ENCODE data around the gene ABHD17C.

ABHD17C gene

GRCh38 chr15:80764535-80764934, 69.4 kb downstream of the ABHD17C start:
- Histone ChIP-seq H2AFZ (ENCODE audit: low read depth, low read length) (no peak overlapping the region), H3K4me3 (ENCODE audit: low read length) (no peak overlapping the region), H3K36me3 (ENCODE audit: insufficient read depth, low read length) (no peaks in the 10 kb centered on the region), H3K27me3 (ENCODE audit: insufficient read depth, low read length) (no peaks in the 10 kb centered on the region), H3K4me1 (ENCODE audit: insufficient read depth, low read length) (peaks cover 10% of the 10 kb centered on the region), H3K9me3 (ENCODE audit: low read length) (no peaks in the 10 kb centered on the region)

GRCh38 chr15:80766275-80766674, 71.2 kb downstream of the ABHD17C start:
- Histone ChIP-seq H3K4me1 (ENCODE audit: insufficient read depth, low read length) (peaks cover 15% of the 10 kb centered on the region), H3K9me3 (ENCODE audit: low read length) (no peaks in the 10 kb centered on the region), H3K4me3 (ENCODE audit: low read length) (no peak overlapping the region), H3K27me3 (ENCODE audit: insufficient read depth, low read length) (no peaks in the 10 kb centered on the region), H2AFZ (ENCODE audit: low read depth, low read length) (no peak overlapping the region), H3K36me3 (ENCODE audit: insufficient read depth, low read length) (no peaks in the 10 kb centered on the region)

DNA sequence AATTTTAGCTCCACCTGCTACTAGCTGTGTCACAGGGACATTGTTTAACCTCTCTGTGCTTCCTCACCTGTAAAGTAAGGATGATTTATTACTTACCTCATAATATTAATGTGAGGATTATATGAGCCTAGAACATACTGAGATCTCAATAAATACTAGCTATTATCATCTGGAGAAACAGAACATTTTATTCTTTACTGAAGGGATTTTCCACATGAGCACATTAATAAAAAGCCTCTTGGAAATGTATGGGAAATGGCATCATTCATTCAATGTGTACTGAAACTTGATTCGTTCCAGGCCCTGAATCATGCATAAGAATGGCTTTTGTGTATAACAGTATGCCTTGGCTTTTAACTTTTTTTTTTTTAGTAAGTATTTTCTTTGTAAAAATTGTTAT, 73.0 kb downstream of the ABHD17C start:
- Histone ChIP-seq H3K9me3 (ENCODE audit: low read length) (no peaks in the 10 kb centered on the region), H3K4me3 (ENCODE audit: low read length) (no peak overlapping the region), H2AFZ (ENCODE audit: low read depth, low read length) (no peak overlapping the region), H3K36me3 (ENCODE audit: insufficient read depth, low read length) (no peaks in the 10 kb centered on the region), H3K27me3 (ENCODE audit: insufficient read depth, low read length) (no peaks in the 10 kb centered on the region), H3K4me1 (ENCODE audit: insufficient read depth, low read length) (peaks cover 15% of the 10 kb centered on the region)

- Histone ChIP-seq H3K27me3 (ENCODE audit: insufficient read depth, low read length) (no peaks in the 10 kb centered on the region), H3K36me3 (ENCODE audit: insufficient read depth, low read length) (no peaks in the 10 kb centered on the region), H3K4me1 (ENCODE audit: insufficient read depth, low read length) (peaks cover 15% of the 10 kb centered on the region), H3K9me3 (ENCODE audit: low read length) (no peaks in the 10 kb centered on the region), H3K4me3 (ENCODE audit: low read length) (no peak overlapping the region), H2AFZ (ENCODE audit: low read depth, low read length) (no peak overlapping the region)
These were observed 74.2 kb downstream of the ABHD17C start for GRCh38 chr15:80769153-80769828.

- no peaks in the 10 kb centered on the region for H3K9me3 ChIP-seq (ENCODE audit: low read length)
- no peaks in the 10 kb centered on the region for H3K27me3 ChIP-seq (ENCODE audit: insufficient read depth, low read length)
- no peaks in the 10 kb centered on the region for H3K36me3 ChIP-seq (ENCODE audit: insufficient read depth, low read length)
- peaks cover 15% of the 10 kb centered on the region for H3K4me1 ChIP-seq (ENCODE audit: insufficient read depth, low read length)
- no peak overlapping the region for H3K4me3 ChIP-seq (ENCODE audit: low read length)
- no peak overlapping the region for H2AFZ ChIP-seq (ENCODE audit: low read depth, low read length)
These were observed 75.0 kb downstream of the ABHD17C start for GRCh38 chr15:80769829-80770705.

- Histone ChIP-seq H3K4me1 (ENCODE audit: insufficient read depth, low read length) (peaks cover 31% of the 10 kb centered on the region), H3K4me3 (ENCODE audit: low read length) (no peak overlapping the region), H2AFZ (ENCODE audit: low read depth, low read length) (no peak overlapping the region), H3K27me3 (ENCODE audit: insufficient read depth, low read length) (no peaks in the 10 kb centered on the region), H3K36me3 (ENCODE audit: insufficient read depth, low read length) (no peaks in the 10 kb centered on the region), H3K9me3 (ENCODE audit: low read length) (no peaks in the 10 kb centered on the region)
These were observed 78.0 kb downstream of the ABHD17C start for GRCh38 chr15:80773122-80773551.

DNA sequence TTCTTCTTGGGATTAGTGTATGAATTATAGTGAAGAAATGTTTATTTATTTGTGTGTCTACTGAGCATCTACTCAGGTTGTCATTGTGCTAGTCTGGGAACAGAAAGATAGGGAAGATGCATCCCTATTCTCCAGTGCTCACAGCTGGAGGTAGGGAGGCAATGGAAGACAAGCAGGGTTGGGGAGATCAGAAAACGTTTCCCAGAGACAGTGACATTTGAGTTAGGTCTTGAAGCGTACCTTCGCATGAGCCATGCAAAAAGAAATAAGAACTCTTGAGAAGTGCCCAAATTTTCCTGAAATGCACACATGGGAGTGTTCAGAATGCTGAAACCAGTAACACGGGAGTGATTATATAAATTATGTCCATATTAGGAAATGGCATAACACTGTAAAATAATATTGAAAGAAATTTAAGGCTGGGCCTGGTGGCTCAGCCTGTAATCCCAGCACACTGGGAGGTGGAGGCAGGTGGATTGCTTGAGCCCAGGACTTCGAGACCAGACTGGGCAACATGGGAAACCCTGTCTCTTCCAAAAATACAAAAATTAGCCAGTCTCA, 78.8 kb downstream of the ABHD17C start:
- Histone ChIP-seq H3K4me1 (ENCODE audit: insufficient read depth, low read length) (peaks cover 26% of the 10 kb centered on the region), H3K27me3 (ENCODE audit: insufficient read depth, low read length) (no peaks in the 10 kb centered on the region), H3K4me3 (ENCODE audit: low read length) (no peak overlapping the region), H3K9me3 (ENCODE audit: low read length) (no peaks in the 10 kb centered on the region), H3K36me3 (ENCODE audit: insufficient read depth, low read length) (no peaks in the 10 kb centered on the region), H2AFZ (ENCODE audit: low read depth, low read length) (no peak overlapping the region)

DNA sequence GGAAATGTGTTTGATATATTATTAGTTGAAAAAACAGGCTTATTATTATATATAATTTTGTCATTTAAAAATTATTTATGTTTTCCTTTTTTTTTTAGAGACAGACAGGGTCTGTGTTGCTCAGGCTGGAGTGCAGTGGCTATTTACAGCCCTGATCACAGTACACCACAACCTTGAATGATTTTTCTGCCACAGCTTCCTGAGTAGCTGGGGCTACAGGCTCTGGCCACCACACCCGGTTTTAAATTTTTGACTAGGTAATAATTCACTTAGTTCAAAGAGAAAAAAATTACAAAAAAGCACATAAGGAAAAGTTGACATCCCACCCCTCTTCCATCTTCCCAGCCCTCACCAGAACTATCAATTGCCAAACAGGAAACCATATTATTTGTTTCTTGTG, 79.4 kb downstream of the ABHD17C start:
- H3K4me3 ChIP-seq (ENCODE audit: low read length), result no peak overlapping the region
- no peak overlapping the region for H2AFZ ChIP-seq (ENCODE audit: low read depth, low read length)
- no peaks in the 10 kb centered on the region for H3K9me3 ChIP-seq (ENCODE audit: low read length)
- H3K36me3 ChIP-seq (ENCODE audit: insufficient read depth, low read length), result no peaks in the 10 kb centered on the region
- H3K4me1 ChIP-seq (ENCODE audit: insufficient read depth, low read length), result peaks cover 23% of the 10 kb centered on the region
- H3K27me3 ChIP-seq (ENCODE audit: insufficient read depth, low read length), result peaks cover 1% of the 10 kb centered on the region

GRCh38 chr15:80775338-80775737, 80.2 kb downstream of the ABHD17C start:
- Histone ChIP-seq H3K36me3 (ENCODE audit: insufficient read depth, low read length) (no peaks in the 10 kb centered on the region), H3K9me3 (ENCODE audit: low read length) (no peaks in the 10 kb centered on the region), H2AFZ (ENCODE audit: low read depth, low read length) (no peak overlapping the region), H3K27me3 (ENCODE audit: insufficient read depth, low read length) (peaks cover 10% of the 10 kb centered on the region), H3K4me1 (ENCODE audit: insufficient read depth, low read length) (peaks cover 26% of the 10 kb centered on the region), H3K4me3 (ENCODE audit: low read length) (no peak overlapping the region)

DNA sequence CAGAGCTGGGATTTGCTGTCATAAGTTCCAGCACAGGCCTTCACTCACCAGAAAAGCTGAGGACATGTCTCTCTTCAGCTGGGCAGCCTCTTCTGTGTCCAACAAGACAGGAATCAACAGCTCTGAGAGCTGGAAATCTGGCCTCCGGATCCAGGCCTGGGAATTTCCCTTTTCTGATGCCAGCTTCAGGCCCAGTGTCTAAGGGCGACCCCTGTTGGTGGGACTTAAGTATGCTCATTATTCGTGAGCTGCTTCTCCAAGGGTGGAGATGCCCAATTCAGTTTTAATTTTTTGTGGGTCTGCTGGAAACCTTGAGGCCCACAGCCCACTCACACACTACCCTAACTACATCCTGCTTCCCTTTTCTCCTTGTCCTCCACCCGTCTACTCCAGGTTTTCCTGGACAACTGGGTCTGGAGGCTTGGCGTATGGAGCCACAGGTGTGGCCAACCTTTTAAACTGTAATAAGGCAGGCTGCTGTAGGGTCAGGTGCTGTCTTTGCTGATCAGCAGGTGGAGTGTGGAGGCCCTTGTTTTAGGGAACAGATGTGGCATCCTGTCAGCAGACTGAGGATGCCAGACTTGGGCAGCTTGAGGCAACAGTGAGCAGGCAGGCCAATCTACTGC, 81.4 kb downstream of the ABHD17C start:
- Histone ChIP-seq H3K4me1 (ENCODE audit: insufficient read depth, low read length) (peaks cover 32% of the 10 kb centered on the region), H3K27me3 (ENCODE audit: insufficient read depth, low read length) (peaks cover 19% of the 10 kb centered on the region), H3K4me3 (ENCODE audit: low read length) (no peak overlapping the region), H3K9me3 (ENCODE audit: low read length) (no peaks in the 10 kb centered on the region), H3K36me3 (ENCODE audit: insufficient read depth, low read length) (no peaks in the 10 kb centered on the region), H2AFZ (ENCODE audit: low read depth, low read length) (no peak overlapping the region)

DNA sequence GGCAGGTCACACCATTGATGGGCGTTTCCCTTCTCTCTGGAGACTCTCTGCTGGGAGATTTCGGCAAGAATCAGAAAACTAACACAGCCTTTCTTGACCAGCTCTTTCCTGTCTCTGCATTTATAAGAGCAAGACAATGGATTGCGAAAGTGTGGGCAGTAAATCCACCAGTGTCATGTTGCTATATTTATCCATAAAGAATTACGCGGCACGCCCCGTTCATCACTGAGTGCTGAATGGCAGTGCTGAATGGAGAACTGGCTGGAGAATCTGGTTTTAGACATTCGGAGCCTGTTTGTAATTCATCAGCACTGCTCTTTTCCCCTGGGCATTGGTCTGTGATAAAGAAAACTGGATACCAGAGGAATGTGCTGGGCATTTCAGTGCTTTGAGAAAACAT, 82.0 kb downstream of the ABHD17C start:
- H3K36me3 ChIP-seq (ENCODE audit: insufficient read depth, low read length), result no peaks in the 10 kb centered on the region
- no peak overlapping the region for H3K4me3 ChIP-seq (ENCODE audit: low read length)
- peaks cover 25% of the 10 kb centered on the region for H3K27me3 ChIP-seq (ENCODE audit: insufficient read depth, low read length)
- peaks cover 32% of the 10 kb centered on the region for H3K4me1 ChIP-seq (ENCODE audit: insufficient read depth, low read length)
- no peak overlapping the region for H2AFZ ChIP-seq (ENCODE audit: low read depth, low read length)
- H3K9me3 ChIP-seq (ENCODE audit: low read length), result no peaks in the 10 kb centered on the region

- peaks cover 33% of the 10 kb centered on the region for H3K27me3 ChIP-seq (ENCODE audit: insufficient read depth, low read length)
- H3K4me1 ChIP-seq (ENCODE audit: insufficient read depth, low read length), result peaks cover 32% of the 10 kb centered on the region
- no peaks in the 10 kb centered on the region for H3K36me3 ChIP-seq (ENCODE audit: insufficient read depth, low read length)
- no peak overlapping the region for H2AFZ ChIP-seq (ENCODE audit: low read depth, low read length)
- H3K4me3 ChIP-seq (ENCODE audit: low read length), result no peak overlapping the region
- no peaks in the 10 kb centered on the region for H3K9me3 ChIP-seq (ENCODE audit: low read length)
These were observed 82.9 kb downstream of the ABHD17C start for GRCh38 chr15:80777826-80778620.

Data from neuron (in vitro differentiated cells).